Panc1 (cell line): ENCODE results near the gene NGEF.

Experiments
- POLR2AphosphoS5 ChIP-seq: IDR thresholded peaks from 2 replicates; pipeline ENCODE4 v1.6.1; 2012; ENCODE audit warnings: mild to moderate bottlenecking, low read depth, low read length, moderate library complexity
- SIN3A ChIP-seq: IDR thresholded peaks from 2 replicates; pipeline ENCODE4 v1.6.1; 2012; ENCODE audit warnings: low read depth, mild to moderate bottlenecking, low read length, moderate library complexity, borderline replicate concordance; ENCODE audit not compliant: insufficient read depth
- TF ChIP-seq, protein P1 (sequence below): fragments of 450-650 bp; IDR thresholded peaks from 2 replicates; pipeline ENCODE4 v1.5.1; 2017; ENCODE audit warnings: mild to moderate bottlenecking

DNA sequence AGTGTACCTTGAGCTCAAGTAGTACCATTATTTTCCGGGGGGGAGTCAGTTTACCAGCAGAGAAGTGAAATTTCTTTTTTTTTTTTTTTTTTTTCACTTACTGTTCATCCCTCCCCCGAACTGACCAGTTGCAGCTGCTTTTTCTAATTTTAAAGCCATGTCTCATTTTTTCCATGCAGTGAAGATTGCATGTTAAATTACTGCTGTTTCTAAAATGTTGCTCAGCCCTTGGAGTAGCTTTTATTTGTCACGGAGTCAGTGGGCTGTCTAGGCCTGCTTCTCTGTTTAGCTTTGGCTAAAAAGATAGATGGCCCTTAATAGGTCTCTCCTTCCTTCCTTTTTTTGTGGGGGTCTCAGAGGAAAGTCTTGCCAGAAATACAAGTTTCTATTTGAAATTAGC, 70.2 kb downstream of the NGEF start:
- TF ChIP-seq, protein P1, sequence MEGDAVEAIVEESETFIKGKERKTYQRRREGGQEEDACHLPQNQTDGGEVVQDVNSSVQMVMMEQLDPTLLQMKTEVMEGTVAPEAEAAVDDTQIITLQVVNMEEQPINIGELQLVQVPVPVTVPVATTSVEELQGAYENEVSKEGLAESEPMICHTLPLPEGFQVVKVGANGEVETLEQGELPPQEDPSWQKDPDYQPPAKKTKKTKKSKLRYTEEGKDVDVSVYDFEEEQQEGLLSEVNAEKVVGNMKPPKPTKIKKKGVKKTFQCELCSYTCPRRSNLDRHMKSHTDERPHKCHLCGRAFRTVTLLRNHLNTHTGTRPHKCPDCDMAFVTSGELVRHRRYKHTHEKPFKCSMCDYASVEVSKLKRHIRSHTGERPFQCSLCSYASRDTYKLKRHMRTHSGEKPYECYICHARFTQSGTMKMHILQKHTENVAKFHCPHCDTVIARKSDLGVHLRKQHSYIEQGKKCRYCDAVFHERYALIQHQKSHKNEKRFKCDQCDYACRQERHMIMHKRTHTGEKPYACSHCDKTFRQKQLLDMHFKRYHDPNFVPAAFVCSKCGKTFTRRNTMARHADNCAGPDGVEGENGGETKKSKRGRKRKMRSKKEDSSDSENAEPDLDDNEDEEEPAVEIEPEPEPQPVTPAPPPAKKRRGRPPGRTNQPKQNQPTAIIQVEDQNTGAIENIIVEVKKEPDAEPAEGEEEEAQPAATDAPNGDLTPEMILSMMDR = no peak
- TF ChIP-seq SIN3A (no peak), POLR2AphosphoS5 (no peak)
